IPS-NIHi7 (cell line): ENCODE data around the gene TMEM151B.
"Not testable (repeated sequence)": the region's sequence is repeated elsewhere in the genome, so short reads cannot be mapped to it uniquely, and the experiment has no call there.

Experiments used
- DNase-seq: peaks from one replicate; pipeline ENCODE4 v3.0.0; 2012; ENCODE audit warnings: mixed read lengths; ENCODE audit errors: extremely low spot score

Gene TMEM151B

GRCh38 chr6:44269921-44270525, at the start of gene TMEM151B:
TSS of gene TMEM151B (plus strand) at chr6:44270450. CDS start at chr6:44270743, 293 bp downstream.
- no peak for DNase-seq

- no peak for DNase-seq
These were observed 49.3 kb upstream of the TMEM151B start for GRCh38 chr6:44220913-44221290.

- no peak for DNase-seq
These were observed 48.8 kb upstream of the TMEM151B start for GRCh38 chr6:44221291-44221960.

GRCh38 chr6:44221961-44222335, 48.3 kb upstream of the TMEM151B start:
- DNase-seq, result no peak

- DNase-seq, result peak; percentile 62
These were observed 47.5 kb upstream of the TMEM151B start for GRCh38 chr6:44222486-44223318.

- DNase-seq, result peak; percentile 88
These were observed 46.8 kb upstream of the TMEM151B start, which contains the start of gene SLC29A1 for GRCh38 chr6:44223319-44224028. TSS of gene SLC29A1 (plus strand) at chr6:44223595. CDS start at chr6:44227314, 3,719 bp downstream.

GRCh38 chr6:44224029-44224964, 46.0 kb upstream of the TMEM151B start:
- no peak for DNase-seq

- DNase-seq, result no peak
These were observed 45.3 kb upstream of the TMEM151B start for GRCh38 chr6:44224965-44225305.

- no peak for DNase-seq
These were observed 44.5 kb upstream of the TMEM151B start for GRCh38 chr6:44225579-44226325.

GRCh38 chr6:44226368-44227147, 43.7 kb upstream of the TMEM151B start:
- DNase-seq, result no peak

- no peak for DNase-seq
These were observed 43.0 kb upstream of the TMEM151B start for GRCh38 chr6:44227148-44227793.

- DNase-seq, result no peak
These were observed 42.2 kb upstream of the TMEM151B start for GRCh38 chr6:44228031-44228430.

GRCh38 chr6:44228433-44228832, 41.8 kb upstream of the TMEM151B start:
- no peak for DNase-seq

GRCh38 chr6:44228836-44229235, 41.4 kb upstream of the TMEM151B start:
- DNase-seq, result no peak

- no peak for DNase-seq
These were observed 40.7 kb upstream of the TMEM151B start for GRCh38 chr6:44229376-44230033.

GRCh38 chr6:44230034-44230675, 40.1 kb upstream of the TMEM151B start:
- no peak for DNase-seq

GRCh38 chr6:44231426-44231825, 38.8 kb upstream of the TMEM151B start:
- DNase-seq, result not testable (repeated sequence)
